GM19023 (cell line): ENCODE data around the gene LMF2.
A peak's percentile ranks its signal among the peaks of the same experiment; 100 is the strongest.

ENCODE experiments used
- ATAC-seq: cut with Tn5 transposase; IDR thresholded peaks from one replicate; pipeline ENCODE4 v1.9.1; 2021; ENCODE audit warnings: mild to moderate bottlenecking, moderate library complexity; ENCODE audit not compliant: unreplicated experiment

Gene LMF2

DNA sequence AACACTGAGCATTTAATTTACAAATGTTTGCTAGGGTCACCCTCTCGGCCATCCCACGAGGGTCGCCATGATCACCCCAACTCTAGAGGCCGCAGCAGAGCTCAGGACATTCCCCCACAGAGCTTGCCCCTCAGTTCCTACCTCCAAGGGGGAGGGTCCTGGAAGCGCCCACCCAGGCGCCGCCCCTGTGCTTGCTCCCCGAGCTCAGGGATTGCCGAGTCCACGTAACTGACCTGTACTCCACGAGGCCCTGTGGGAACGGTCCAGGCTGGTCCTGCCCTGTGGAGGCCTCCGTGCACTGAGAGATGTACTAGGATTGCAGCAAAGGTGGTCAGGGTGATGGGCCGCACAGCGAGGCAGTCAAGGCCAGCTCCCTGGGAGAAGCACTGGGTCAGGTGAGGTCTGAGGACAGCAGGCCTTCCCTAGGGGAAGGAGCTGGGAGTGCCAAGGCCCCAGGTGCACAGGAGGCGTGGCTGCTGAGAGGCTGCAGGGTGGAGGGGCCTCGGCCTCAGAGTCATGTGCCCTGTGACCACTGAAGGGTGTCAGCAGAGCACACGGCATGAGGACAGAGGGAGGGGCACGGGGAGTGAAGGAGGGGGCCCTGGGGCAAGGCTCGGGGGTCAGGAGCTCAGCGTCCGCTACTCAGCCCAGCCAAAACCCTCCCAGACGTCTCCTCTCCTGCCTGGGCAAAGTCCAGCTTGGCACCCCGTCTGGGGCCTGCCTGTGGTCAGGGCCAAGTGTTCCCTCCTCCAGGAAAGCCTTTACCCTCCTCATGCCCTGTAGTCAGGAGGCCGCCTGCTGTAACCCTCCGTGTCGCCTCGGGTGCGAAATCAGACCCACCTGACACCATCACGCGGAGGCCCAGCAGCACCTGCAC is 23.3 kb downstream of the LMF2 start:
- no peak for ATAC-seq

DNA sequence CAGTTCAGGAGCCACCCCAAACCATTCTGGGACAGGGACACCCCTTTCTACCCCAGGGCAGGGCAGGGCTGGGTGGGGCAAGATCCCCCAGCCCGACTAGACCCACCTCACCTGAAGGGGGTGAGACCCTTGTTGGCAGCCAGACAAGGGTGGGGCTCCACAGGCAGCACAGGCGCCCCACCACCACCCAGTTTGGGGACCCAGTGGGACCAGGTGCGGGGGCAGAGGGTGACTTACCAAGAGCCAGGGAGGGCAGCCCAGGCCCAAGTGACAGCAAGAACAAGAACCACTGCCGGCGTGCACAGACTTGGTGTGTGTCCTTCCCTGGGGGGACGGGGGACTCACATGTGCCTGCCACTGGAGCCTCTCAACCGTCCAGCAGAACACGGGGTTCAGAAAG is 23.9 kb downstream of the LMF2 start:
- no peak for ATAC-seq

DNA sequence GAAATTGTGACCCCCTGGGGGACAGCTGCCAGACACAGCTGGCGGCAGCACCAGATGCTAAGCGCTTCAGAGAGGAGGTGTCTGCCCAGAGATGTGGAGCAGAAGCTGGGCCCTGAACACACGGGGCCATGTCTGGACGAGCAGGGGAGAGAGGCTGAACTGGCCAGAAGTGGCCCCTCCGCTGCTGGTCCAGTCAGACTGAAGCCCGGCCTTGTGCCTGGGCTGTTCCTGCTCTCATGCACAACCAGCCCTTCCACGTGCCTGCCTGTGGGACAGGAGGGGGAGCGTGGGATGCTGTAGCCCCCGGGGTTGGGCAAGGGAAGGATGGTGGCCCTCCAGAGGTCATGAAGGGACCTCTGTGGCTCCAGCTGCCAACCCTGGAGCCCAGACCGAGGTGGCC is 24.4 kb downstream of the LMF2 start:
- no peak for ATAC-seq

DNA sequence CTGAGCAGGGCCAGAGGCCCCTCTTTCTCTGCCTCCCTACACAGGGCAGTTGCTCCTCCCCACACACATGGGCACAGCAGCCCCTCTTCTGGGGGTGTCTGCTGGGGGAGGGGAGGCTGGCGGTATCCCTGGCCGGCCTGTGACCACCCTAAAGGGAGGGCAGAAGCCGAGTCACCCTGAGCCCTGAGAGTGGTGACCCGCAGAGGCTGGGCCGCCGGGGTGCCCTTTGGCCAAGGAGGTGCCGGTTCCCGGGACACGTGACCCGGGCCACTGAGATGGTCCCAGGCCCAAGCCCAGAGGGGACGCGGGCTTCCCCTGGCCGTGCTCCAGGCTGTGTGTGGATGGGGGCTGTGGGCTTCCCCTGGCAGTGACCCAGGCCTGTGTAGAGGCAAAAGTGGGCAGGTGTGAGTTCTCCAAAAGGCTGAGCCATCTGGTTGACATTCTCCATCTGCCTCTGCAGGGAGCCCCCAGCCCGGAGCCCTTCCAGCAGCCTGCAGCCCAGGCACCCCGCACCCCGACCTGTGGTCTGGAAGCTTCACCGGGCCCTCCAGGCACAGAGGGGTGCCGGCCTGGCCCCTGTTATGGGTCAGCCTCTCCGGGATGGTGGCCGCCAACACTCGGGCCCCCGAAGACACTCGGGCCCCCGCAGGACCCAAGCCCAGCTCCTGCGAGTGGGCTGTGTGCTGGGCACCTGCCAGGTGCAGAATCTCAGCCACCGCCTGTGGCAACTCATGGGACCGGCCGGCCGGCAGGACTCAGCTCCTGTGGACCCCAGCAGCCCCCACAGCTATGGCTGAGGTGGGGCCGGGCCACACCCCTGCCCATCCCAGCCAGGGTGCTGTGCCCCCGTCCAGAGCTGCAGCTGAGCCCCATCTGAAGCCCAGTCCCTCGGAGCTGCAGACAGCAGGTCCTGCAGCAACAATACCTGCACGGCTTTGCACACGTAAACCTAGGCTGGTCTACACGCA is 25.1 kb downstream of the LMF2 start:
- no peak for ATAC-seq

DNA sequence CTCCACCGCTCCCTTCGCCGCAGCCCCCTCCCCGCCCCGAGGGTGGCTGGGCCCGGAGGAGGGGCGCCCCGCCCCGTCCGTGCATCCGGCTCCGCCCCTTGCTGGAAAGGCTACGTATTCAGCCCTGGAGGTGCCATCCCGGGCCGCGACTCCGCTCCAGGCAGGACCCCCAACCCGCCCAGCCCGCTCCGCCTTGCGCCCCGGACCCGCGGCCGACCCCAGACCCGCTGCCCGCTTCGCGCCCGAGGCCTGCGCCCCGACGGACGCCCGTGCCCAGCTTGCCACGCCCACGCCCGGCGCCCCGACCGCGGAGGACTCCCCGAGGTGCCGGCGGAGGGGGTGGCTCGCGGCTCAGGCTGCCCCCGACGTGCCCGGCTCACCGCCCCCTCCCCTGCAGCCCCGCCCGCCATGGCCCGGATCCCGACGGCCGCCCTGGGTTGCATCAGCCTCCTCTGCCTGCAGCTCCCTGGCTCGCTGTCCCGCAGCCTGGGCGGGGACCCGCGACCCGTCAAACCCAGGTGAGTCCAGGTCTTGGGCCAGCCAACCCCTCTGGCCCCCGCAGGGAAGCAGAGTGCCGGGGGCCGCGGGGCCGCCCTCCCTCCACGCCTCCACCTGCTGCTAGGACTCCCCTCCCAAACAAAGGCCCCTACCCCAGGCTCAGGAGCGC is 25.9 kb downstream of the LMF2 start, which contains the start of gene ADM2:
Gene ADM2 (plus strand): TSS at position 104 of the 667 bp plus-strand sequence. CDS start 305 bp downstream, at position 409.
- peak; percentile 47 for ATAC-seq

DNA sequence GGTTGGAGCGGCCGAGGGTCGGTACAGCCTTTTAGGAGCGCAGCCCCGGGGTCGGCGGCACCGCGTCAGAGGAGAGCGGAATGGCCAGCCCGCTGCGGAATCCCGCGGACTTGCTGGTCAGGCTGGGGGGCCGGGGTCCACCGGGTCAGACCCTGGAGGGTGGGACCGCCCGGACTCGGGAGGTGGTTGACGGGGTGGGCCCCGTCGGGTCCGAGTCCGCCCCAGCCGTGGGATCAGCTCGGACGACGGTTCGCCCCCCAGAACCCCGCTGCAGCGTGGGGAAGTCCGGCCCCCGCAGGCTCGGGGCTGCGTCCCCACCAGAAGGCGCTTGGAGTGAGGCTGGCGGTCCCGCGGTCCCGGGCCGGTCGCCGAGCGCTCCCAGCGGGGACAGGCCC is 26.5 kb downstream of the LMF2 start:
- ATAC-seq, result no peak

DNA sequence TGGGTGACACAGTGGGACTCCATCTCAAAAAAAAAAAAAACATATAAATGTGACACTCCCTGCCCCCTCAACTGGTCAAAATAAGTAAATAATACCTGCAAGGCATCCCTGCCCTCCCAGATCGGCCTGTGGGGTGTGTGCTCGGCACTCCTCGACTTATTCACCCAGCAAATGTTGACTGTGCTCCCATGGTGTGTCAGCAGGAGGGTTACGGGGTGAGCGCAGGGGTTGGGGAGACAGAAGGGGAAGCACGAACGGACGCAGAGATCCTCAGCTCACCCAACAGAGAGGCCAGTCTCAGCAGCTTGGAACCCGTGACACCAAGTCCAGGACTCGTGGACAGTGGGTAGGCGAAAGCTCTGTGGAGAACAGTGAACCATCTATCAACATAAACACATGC is 27.8 kb downstream of the LMF2 start:
- no peak for ATAC-seq

DNA sequence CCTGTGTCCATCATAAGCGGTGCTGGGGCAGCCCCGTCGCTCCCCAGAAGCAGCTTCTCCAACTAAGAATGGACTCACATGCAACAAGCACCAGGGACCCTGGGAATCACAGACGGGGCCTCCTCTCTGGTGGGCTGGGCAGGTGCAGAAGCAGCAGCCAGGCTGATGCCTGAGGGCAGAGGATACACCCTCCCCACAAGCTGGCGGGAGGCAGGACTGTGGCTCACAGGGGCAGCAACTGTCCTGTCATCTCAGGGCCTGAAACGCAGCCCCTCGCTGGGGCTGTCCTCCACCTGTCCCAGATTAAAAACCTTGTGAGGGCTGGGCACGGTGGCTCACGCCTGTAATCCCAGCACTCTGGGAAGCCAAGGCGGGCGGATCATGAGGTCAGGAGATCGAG is 29.6 kb downstream of the LMF2 start:
- no peak for ATAC-seq

DNA sequence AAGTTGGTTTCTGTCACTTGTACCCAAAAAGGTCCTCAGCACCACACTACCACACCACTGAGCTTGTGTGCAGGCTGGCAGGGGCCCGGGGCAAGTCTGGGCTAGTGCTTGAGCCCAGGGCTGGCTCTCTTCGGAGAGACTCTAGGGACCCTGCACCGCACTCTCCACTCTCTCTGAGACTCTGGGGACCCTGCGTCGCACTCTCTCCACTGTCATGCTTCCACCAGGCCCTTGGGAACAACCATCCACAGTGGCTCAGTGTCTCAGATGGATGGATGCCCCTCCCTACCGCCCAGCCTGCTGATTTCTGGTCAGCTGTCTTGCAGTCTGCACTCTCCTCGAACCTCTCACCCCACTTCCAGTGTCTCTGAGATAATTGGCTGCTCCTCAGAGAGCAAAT is 30.6 kb downstream of the LMF2 start:
- no peak for ATAC-seq

DNA sequence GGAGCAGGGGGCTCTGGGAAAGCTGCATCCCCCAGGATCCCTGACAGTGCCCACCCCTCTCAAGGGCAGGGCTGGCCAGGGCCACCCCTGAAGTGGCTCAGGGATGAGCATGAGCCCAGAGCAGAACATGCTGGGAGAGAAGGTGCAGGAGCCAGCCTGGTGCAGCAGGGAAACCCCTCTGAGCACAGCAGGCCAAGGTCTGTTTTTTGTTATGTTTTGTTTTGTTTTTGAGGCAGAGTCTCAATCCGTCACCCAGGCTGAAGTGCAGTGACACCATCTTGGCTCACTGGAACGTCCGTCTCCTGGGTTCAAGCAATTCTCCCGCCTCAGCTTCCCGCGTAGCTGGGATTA is 31.9 kb downstream of the LMF2 start:
- ATAC-seq, result no peak

DNA sequence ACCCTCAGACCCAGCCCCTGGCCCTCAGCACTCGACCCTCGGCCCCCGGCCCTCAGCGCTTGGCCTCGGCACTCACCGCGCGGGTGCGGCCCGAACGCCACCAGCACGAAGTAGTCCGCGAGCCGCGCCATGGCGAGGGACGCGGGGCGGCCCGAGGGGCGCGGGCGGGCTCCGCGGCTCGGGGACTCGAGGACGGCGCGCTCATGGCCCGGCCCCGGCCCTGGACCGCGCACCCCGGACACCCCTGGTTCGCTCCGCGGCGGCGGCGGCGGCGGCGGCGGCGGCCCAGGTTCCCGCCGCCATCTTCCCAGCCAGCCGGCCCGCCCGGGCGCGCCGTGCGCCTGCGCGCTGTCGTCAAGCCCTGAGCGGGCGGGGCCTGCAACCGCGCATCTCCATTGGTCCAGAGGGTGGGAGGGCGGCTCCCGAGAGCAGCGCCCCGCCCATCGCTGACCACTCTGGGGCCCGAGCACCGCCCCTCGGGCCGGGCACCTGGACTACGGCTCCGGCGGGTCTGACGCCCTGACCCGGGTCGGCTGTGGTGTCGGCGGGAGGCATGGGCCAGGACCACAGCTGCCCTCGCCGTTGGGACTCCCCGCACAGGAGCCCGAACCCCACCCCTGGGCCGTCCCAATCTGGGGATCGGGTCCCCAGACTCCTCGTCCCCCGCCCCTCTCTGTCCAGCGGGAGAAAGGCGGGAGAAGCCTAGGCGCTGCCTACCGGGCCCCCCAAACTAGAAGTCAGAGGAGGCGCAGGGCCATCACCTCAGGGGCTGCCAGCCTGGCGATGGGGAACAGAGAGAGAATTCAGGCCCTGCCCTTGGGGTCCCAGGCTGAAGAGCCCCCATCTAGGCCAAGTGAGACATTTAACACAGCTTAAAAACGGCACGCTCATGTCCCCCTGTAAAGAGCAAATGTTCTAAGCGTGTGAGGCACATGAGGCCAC is 32.5 kb downstream of the LMF2 start, which contains the start of gene SBF1:
Gene SBF1 (minus strand): TSS at position 326 of the 942 bp plus-strand sequence. CDS start 195 bp downstream, at position 131.
- ATAC-seq, result peak; percentile 77

DNA sequence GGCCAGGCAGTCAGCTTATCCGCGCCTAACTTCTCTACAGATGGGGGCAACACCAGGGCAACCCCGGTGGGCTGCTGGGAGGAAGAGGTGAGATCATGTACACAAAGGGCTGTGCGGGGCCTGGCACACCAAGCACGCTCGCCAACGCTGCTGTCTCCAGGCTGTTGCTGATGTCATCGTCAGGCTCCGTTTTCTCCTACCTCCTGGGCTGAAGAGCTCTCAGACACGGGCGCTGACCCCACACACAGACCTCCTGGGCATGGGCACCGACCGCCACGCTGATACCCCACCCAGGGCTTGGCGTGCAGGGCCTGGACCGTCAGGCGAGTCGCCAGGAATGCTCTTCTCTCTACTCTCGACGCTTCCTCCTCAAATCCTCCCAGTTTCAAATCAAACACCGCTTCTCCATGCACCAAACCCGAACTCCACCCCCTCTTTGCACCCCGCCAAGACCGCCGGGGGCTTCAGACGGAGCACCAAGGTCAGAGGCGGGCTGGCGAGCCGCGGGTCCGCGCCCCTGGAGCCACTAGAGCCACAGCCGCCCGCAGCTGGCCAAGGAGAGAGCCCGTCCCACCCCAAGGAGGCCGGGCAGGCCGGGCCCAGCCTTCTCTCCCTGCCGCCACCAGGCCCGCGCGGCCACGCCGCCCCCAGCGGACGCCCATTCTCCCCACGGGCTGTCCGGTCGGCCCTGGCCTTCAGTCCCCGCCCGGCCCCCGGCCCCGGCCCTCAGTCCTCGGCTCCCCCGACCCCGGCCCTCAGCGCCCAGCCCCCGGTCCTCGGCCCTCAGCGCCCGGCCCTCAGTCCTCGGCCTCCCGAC is 33.4 kb downstream of the LMF2 start:
- ATAC-seq, result no peak

DNA sequence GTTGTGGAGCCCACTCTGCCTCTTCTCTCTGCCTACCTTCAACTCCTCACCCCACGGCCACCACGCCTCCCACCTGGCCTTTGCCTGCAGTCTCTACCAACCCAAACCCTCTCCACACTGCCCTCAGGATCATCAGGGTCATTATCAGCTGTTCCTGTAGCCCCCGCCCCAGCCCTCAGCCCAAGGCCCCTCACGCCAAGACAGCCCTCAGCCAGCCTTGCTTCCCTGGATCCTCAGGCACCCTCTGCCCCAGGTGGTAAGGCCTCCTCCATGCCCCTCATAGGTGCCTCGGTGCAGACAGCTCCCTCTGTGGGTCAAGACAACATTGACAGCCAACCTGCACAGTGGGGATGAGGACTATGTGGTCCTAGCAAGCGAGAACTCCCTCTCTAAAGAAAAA is 34.4 kb downstream of the LMF2 start:
- no peak for ATAC-seq

DNA sequence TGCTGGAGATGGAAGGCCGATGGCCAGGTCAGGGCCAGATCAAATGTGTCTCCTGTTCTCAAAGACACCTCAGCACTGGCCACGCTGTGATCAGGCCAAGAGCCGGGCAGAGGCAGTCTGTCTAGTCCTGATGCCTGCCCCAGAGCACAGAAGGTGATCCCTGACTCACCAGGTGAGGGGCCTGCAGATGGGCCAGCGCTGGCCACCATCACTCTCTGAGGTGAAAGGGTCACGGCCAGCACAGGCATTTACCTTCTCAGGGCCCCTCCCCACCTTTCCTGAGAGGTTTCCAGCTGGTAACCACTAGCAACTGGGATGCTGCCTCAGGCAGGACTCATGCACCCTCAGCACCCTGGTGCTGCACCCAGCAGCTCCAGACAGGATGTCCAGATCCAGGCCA is 35.5 kb downstream of the LMF2 start:
- ATAC-seq, result no peak

DNA sequence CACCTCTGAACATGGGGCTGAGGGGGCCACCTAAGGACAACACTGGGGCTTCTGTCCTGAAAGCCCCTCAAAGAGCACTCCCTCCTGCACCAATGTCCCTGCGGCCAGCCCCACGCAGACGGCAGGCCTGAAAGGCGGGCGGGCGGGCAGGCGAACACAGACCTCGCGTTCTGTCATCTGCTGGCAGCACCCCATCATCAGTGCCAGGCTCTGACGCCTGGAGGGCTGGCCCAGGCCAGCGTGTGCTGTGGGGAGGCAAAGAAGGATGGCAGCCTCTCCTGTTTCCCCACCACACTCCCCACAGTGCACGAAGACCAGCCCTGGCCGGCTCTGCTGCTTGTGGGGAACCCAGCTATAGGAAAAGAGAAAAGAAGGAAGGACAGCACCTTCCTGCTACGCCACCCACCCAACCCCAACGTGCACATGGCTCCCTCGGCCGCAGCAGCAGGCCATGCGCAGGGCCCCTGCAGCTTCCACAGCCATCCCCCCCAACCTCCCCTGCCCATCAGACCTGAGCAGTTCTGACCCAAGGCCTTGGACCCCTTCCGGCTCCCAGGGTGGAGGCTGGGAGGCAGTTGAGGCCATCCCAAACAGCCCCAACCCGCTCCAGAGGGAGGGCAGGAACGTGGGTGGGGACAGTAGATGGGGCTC is 36.2 kb downstream of the LMF2 start:
- ATAC-seq, result no peak

DNA sequence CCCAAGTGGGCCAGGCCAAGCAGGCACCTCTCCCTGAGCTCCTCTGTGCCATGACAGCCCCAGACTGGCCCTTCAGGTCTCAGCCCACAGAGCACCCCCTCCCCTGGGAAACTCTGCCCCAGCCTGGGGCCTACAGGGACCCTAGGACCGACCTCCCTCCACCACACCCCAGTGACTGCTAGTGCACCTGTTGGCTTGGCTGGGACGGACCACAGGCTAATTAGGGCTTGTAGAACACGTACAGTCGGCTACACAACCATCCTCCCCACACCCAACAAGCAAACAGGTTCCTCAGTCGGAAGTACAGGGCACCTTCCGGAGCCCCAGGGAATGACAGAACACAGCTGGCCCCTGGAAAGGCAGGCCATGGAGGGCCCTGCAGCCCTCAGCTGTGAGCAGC is 37.0 kb downstream of the LMF2 start:
- no peak for ATAC-seq

DNA sequence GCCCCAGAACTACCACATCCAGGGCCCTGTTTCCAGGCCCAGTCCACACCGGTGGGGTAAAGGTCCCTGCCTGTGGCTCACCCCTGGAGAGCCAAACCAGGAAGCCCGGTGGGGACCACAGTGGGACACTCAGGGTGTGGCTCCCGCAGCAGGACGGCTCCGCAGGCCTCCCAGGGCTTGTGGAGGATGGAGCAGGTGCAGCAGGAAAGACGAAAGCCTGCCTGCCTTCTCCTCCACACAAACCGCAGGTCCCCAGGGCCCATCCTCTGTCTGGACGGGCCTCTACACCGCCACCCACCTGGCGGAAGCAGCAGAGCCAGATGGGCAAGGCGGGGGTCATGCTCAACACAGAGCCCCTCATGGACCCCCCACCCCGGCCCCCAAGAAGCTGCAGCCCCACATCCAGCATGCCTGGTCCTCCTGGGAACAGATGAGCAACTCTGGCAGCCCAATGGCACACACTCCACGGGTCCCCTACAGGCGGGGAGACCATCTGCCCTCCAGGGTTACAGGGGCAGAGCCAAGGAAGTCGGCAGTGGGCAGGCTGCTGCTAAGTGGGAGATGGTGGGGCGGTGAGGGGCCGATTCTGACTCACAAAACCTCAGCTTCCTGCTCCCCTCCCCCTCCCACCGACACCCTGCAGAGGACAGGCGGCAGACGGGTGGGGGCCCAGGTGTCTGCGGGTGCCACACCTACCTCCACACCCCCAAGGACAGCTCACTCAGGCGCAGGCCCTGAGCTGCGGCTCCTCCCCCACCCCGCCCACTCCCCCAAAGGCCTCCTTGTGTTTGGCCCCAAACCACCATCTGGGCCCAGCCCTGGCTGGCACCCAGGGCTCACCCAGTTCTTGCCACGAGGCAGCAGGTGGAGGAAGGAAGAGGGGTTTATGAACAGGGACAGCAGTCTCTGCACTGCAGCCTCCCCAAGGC is 37.9 kb downstream of the LMF2 start:
- ATAC-seq, result peak; percentile 44

DNA sequence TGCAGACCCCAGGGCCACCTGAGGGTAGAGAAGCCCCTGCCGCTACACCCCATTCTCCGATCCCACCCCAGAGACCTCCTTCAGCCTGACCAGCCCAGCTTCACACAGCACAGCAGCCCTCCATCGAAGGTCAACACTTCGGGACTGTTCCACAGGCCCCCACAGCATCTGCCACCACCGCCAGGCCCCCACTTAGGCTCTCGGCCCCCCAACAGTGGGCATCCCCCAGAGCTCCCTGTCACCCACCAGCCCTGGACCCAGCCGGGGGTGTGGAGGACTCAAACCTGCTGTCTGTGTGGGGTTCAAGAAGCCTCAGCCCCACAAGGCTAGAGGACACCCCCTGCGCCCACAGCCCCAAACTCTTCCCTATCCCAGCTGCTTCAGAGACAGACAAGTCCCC is 38.9 kb downstream of the LMF2 start:
- ATAC-seq, result no peak
